Prostate gland (tissue), 2 donors: ENCODE results near the gene LIG3.

ENCODE experiments used
- POLR2A ChIP-seq: fragments of 450-650 bp; IDR thresholded peaks from one replicate; pipeline ENCODE4 v1.6.1; 2016; ENCODE audit warnings: antibody characterized with exemption, mild to moderate bottlenecking
- POLR2AphosphoS5 ChIP-seq: sonication (generic); formaldehyde crosslinking; IDR thresholded peaks from one replicate; pipeline ENCODE4 v1.6.1; 2017; ENCODE audit warnings: antibody characterized with exemption
- TF ChIP-seq, protein P1 (sequence below), 4 experiments: fragments of 200-600 bp in 2 of 4; fragments of 450-650 bp in 2 of 4; sonication (generic) in 2 of 4; IDR thresholded peaks; 1 replicate in 3 of 4; 2 replicates in 1 of 4; pipeline ENCODE4 v1.5.1; 2016 to 2019; ENCODE audit warnings: antibody characterized with exemption in 4 of 4, mild to moderate bottlenecking in 2 of 4, moderate library complexity in 2 of 4

DNA sequence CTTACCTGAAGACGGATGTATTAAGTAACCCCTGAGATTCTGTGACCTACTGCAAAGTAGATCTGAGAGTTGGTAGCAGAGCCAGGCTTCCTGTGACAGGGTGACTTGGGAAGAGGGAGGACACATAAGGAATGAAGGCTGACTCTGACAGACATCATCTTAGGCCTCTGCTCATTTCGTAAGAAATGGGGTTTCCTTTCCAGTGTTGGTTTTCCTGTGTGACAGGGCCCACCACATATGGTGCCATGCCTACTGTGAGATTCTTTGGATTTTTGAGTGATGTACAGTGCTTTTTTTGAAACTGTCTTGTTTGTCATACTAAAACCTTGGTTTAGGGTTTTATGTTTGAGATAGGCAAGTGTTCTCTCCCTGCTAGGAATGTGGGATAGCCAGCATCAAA, 12.7 kb downstream of the LIG3 start:
- TF ChIP-seq POLR2A (no peak), POLR2AphosphoS5 (no peak)
- TF ChIP-seq, protein P1, sequence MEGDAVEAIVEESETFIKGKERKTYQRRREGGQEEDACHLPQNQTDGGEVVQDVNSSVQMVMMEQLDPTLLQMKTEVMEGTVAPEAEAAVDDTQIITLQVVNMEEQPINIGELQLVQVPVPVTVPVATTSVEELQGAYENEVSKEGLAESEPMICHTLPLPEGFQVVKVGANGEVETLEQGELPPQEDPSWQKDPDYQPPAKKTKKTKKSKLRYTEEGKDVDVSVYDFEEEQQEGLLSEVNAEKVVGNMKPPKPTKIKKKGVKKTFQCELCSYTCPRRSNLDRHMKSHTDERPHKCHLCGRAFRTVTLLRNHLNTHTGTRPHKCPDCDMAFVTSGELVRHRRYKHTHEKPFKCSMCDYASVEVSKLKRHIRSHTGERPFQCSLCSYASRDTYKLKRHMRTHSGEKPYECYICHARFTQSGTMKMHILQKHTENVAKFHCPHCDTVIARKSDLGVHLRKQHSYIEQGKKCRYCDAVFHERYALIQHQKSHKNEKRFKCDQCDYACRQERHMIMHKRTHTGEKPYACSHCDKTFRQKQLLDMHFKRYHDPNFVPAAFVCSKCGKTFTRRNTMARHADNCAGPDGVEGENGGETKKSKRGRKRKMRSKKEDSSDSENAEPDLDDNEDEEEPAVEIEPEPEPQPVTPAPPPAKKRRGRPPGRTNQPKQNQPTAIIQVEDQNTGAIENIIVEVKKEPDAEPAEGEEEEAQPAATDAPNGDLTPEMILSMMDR (IDR thresholded peaks at IDR 0.05) = no peak
